LNCaP clone FGC (cell line): Measurements from ENCODE around the gene TUBB2B.

Experiments used
- DNase-seq: peaks from one replicate; pipeline ENCODE4 v3.0.0-alpha.2; 2011; ENCODE audit warnings: low read depth
- H3K4me3 ChIP-seq: 2 replicates; pipeline ENCODE4 v1.5.1; 2011; ENCODE audit warnings: mild to moderate bottlenecking, low read depth, low read length, control low read depth
- TF ChIP-seq, protein P1 (sequence below): IDR thresholded peaks from 2 replicates; pipeline ENCODE4 v1.5.1; 2012; ENCODE audit warnings: mild to moderate bottlenecking; ENCODE audit not compliant: control insufficient read depth, insufficient read depth; ENCODE audit errors: extremely low read depth

Gene TUBB2B

DNA sequence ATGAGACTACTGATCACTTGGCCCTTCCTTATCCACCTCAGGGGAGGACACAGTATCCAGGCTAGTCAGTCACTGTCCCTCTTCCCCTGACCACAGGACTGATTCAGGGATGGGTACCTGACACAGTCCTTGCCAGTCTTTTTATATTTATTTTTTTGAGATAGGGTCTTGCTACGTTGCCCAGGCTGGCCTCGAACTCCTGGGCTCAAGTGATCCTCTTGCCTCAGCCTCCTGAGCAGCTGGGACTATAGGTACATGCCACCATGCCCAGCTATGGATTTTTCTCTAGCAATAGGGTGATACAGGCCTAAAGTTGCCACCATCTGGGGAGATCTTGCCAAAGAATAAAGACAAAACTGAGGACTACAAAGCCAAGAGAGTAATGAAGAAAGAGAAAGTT lies 10.2 kb downstream of the TUBB2B start:
- no peak for DNase-seq
- H3K4me3 ChIP-seq: no peak overlapping the region
- TF ChIP-seq, protein P1, sequence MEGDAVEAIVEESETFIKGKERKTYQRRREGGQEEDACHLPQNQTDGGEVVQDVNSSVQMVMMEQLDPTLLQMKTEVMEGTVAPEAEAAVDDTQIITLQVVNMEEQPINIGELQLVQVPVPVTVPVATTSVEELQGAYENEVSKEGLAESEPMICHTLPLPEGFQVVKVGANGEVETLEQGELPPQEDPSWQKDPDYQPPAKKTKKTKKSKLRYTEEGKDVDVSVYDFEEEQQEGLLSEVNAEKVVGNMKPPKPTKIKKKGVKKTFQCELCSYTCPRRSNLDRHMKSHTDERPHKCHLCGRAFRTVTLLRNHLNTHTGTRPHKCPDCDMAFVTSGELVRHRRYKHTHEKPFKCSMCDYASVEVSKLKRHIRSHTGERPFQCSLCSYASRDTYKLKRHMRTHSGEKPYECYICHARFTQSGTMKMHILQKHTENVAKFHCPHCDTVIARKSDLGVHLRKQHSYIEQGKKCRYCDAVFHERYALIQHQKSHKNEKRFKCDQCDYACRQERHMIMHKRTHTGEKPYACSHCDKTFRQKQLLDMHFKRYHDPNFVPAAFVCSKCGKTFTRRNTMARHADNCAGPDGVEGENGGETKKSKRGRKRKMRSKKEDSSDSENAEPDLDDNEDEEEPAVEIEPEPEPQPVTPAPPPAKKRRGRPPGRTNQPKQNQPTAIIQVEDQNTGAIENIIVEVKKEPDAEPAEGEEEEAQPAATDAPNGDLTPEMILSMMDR: no peak

DNA sequence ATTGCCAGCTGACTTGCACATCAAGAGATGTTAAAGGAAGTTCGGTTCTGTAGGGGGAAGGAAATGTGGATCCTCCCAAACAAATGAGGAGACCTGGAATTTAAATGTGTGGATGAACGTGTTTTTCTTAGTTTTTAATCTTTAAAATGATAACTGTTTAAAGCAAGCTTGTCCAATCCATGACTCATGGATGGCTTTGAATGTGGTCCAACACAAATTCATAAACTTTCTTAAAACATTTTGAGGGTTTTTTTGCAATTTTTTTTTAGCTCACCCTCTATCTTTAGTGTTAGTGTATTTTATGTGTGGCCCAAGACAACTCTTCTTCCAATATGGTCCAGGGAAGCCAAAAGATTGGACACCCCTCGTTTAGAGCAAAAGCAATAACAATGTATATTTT lies 12.6 kb downstream of the TUBB2B start:
- no peak for DNase-seq
- TF ChIP-seq, protein P1: no peak
- H3K4me3 ChIP-seq: no peak overlapping the region

DNA sequence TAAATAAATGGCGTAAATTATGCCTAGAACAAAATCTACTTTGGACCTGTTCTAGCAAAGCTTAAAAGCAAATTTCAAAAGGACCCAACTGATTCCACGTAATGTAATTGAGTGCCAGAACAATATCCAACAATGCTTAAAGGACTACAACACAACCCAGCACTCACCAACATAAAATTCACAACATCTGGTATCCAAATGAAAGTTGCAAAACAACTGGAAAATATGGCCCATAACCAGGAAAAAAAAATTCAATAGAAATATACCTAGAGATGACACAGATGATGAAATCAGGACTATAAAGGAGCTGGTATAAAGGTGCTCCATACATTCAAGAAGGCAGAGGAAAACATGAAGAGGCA lies 14.1 kb downstream of the TUBB2B start:
- no peak overlapping the region for H3K4me3 ChIP-seq
- TF ChIP-seq, protein P1: no peak
- DNase-seq: no peak

DNA sequence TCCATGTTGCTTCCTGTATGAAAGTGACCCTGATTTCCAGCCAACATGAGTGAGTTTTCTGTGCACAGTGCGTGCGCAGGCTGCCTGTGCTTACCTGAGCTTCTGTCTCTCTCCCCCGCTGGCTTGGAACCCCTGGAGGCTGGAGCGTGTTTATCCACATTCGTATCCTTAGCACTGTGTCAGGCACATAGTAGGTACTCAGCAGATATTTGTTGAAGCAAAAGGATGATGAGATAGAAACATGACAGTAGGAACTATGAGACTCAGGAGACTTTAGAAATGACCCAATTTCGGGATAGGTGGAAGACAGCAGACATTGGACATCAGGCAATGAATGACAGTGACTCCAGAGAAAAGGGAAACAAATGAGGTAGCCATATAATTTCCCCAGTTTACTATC lies 15.2 kb downstream of the TUBB2B start:
- DNase-seq: no peak
- no peak overlapping the region for H3K4me3 ChIP-seq
- TF ChIP-seq, protein P1: no peak

DNA sequence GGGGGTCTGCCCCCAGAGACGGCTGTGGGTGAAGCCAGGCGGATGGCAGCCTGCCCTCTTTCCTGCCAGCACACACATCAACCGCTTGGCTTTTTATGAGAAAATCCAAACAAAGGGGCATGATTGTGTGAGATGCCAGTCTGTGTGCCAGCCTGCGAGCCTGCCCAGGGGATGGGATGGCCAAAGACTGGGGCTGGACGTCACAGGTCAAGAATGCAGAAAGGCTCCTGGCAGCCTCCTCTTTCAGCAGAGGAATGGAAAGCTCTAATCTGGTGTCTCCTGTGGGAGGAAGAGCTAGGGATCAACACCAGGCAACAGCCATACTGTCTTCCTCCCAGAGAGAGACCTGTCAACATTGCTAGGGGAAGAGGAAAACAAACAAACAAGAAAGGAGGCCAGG lies 15.8 kb downstream of the TUBB2B start:
- DNase-seq: no peak
- TF ChIP-seq, protein P1: no peak
- H3K4me3 ChIP-seq: no peak overlapping the region

DNA sequence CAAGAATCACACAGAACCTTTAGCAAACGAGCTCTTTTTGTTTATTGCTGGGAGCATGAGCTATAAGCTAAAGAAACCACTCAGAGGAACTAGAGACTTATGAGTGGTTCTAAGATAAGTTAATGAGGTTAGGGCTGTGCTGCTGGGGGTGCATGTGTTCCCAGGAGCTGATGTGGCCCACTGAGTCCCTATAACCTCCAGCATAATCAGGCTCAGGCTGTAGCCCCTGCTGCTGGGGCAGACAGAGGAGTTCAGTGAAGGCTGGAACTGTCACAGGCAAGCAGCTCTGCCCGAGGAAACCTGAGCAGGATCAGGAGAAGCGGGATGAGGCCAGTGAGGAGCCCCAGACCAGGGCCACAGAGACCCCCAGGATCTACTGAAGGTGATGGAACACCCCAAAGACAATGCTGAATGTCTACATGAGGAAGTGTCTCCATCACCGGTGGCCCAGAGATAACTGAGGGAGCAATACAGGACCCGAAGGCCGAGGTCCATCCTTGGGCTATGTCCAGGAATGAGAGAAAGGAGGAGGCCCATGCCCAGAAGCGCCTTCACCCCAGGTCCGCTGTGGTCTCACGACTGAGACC lies 17.3 kb downstream of the TUBB2B start:
- DNase-seq: no peak
- no peak overlapping the region for H3K4me3 ChIP-seq
- TF ChIP-seq, protein P1: no peak
